Activated naive CD8-positive, alpha-beta T cell treated with anti-CD3 and anti-CD28 coated beads, Interleukin-2, amount 50 U/mL, for 24 hours (primary cell): ENCODE measurements around the gene TJP1.

ENCODE experiments used
- ATAC-seq: fragments of 150-1000 bp; cut with Tn5 transposase; one replicate; pipeline ENCODE4 v1.10.0; 2021
- DNase-seq: peaks from one replicate; pipeline ENCODE4 v3.0.0; 2021
- H3K27ac Mint-ChIP-seq: one replicate; pipeline ENCODE4 v1.8.0; 2021; ENCODE audit warnings: mild to moderate bottlenecking, mixed read lengths
- H3K27me3 Mint-ChIP-seq: one replicate; pipeline ENCODE4 v1.8.0; 2021; ENCODE audit warnings: mixed read lengths
- H3K36me3 Mint-ChIP-seq: one replicate; pipeline ENCODE4 v1.8.0; 2021; ENCODE audit warnings: low read depth, mixed read lengths
- H3K4me1 Mint-ChIP-seq: one replicate; pipeline ENCODE4 v1.8.0; 2021; ENCODE audit warnings: mixed read lengths
- H3K4me3 Mint-ChIP-seq: one replicate; pipeline ENCODE4 v1.8.0; 2021; ENCODE audit warnings: mild to moderate bottlenecking, moderate library complexity, mixed read lengths
- H3K9me3 Mint-ChIP-seq: one replicate; pipeline ENCODE4 v1.8.0; 2021; ENCODE audit warnings: mixed read lengths

TJP1 gene

GRCh38 chr15:29822100-29822683 is at the start of gene TJP1:
Gene TJP1 (minus strand): TSS chr15:29822468. CDS start chr15:29822028, 440 bp downstream.
- peak within 1 kb of the TSS; percentile 42 for H3K4me3 Mint-ChIP-seq
- peaks cover 12% of the 10 kb centered on the region for H3K9me3 Mint-ChIP-seq
- H3K27ac Mint-ChIP-seq: no peak within 1 kb of the TSS
- H3K27me3 Mint-ChIP-seq: peaks cover 68% of the 10 kb centered on the region
- H3K36me3 Mint-ChIP-seq: peaks cover 12% of the 10 kb centered on the region
- no peak for DNase-seq
- no peak for ATAC-seq
- peaks cover 23% of the 10 kb centered on the region for H3K4me1 Mint-ChIP-seq

- no peaks in the 10 kb centered on the region for H3K9me3 Mint-ChIP-seq
- no peaks in the 10 kb centered on the region for H3K36me3 Mint-ChIP-seq
- H3K4me1 Mint-ChIP-seq: no peaks in the 10 kb centered on the region
- DNase-seq: no peak
- no peak for ATAC-seq
- H3K27me3 Mint-ChIP-seq: peaks cover 7% of the 10 kb centered on the region
- H3K27ac Mint-ChIP-seq: no peak overlapping the region
- H3K4me3 Mint-ChIP-seq: no peak overlapping the region
These were observed 49.1 kb upstream of the TJP1 start for GRCh38 chr15:29871401-29871800.

- H3K36me3 Mint-ChIP-seq: no peaks in the 10 kb centered on the region
- no peaks in the 10 kb centered on the region for H3K9me3 Mint-ChIP-seq
- H3K4me3 Mint-ChIP-seq: no peak overlapping the region
- peaks cover 9% of the 10 kb centered on the region for H3K27me3 Mint-ChIP-seq
- H3K27ac Mint-ChIP-seq: no peak overlapping the region
- ATAC-seq (no peak), DNase-seq (no peak)
- no peaks in the 10 kb centered on the region for H3K4me1 Mint-ChIP-seq
These were observed 48.4 kb upstream of the TJP1 start for GRCh38 chr15:29870495-29871151.

- no peaks in the 10 kb centered on the region for H3K36me3 Mint-ChIP-seq
- H3K27me3 Mint-ChIP-seq: peaks cover 14% of the 10 kb centered on the region
- DNase-seq: no peak
- H3K27ac Mint-ChIP-seq: no peak overlapping the region
- H3K4me1 Mint-ChIP-seq: no peaks in the 10 kb centered on the region
- ATAC-seq: no peak
- no peaks in the 10 kb centered on the region for H3K9me3 Mint-ChIP-seq
- H3K4me3 Mint-ChIP-seq: no peak overlapping the region
These were observed 45.2 kb upstream of the TJP1 start for GRCh38 chr15:29867241-29868000.

- no peaks in the 10 kb centered on the region for H3K36me3 Mint-ChIP-seq
- ATAC-seq: no peak
These were observed 44.1 kb upstream of the TJP1 start for GRCh38 chr15:29866337-29866736.

GRCh38 chr15:29864501-29864900 is 42.2 kb upstream of the TJP1 start:
- Mint-ChIP-seq H3K4me1 (no peaks in the 10 kb centered on the region), H3K27me3 (peaks cover 25% of the 10 kb centered on the region), H3K9me3 (no peaks in the 10 kb centered on the region)

More at GRCh38 chr15:29866337-29866736, 44.1 kb upstream of the TJP1 start:
- H3K27ac Mint-ChIP-seq: no peak overlapping the region
- no peak overlapping the region for H3K4me3 Mint-ChIP-seq
- no peaks in the 10 kb centered on the region for H3K4me1 Mint-ChIP-seq
- DNase-seq: no peak
- H3K27me3 Mint-ChIP-seq: peaks cover 21% of the 10 kb centered on the region
- no peaks in the 10 kb centered on the region for H3K9me3 Mint-ChIP-seq

GRCh38 chr15:29863438-29863837 is 41.2 kb upstream of the TJP1 start:
- no peak for ATAC-seq
- Mint-ChIP-seq H3K27me3 (peaks cover 25% of the 10 kb centered on the region), H3K36me3 (no peaks in the 10 kb centered on the region), H3K4me1 (no peaks in the 10 kb centered on the region), H3K27ac (no peak overlapping the region), H3K4me3 (no peak overlapping the region), H3K9me3 (no peaks in the 10 kb centered on the region)
- DNase-seq: no peak

More at GRCh38 chr15:29864501-29864900, 42.2 kb upstream of the TJP1 start:
- H3K36me3 Mint-ChIP-seq: no peaks in the 10 kb centered on the region
- no peak overlapping the region for H3K4me3 Mint-ChIP-seq
- H3K27ac Mint-ChIP-seq: no peak overlapping the region
- ATAC-seq (no peak), DNase-seq (no peak)

GRCh38 chr15:29862271-29862670 is 40.0 kb upstream of the TJP1 start:
- DNase-seq (no peak), ATAC-seq (no peak)
- Mint-ChIP-seq H3K4me1 (no peaks in the 10 kb centered on the region), H3K4me3 (no peak overlapping the region), H3K36me3 (no peaks in the 10 kb centered on the region), H3K27ac (no peak overlapping the region), H3K9me3 (no peaks in the 10 kb centered on the region), H3K27me3 (peaks cover 25% of the 10 kb centered on the region)

- peaks cover 23% of the 10 kb centered on the region for H3K27me3 Mint-ChIP-seq
- DNase-seq: no peak
- no peak overlapping the region for H3K4me3 Mint-ChIP-seq
- H3K27ac Mint-ChIP-seq: no peak overlapping the region
- H3K9me3 Mint-ChIP-seq: no peaks in the 10 kb centered on the region
- no peak for ATAC-seq
- no peaks in the 10 kb centered on the region for H3K4me1 Mint-ChIP-seq
- no peaks in the 10 kb centered on the region for H3K36me3 Mint-ChIP-seq
These were observed 38.6 kb upstream of the TJP1 start for GRCh38 chr15:29860872-29861271.

GRCh38 chr15:29859973-29860715 is 37.9 kb upstream of the TJP1 start:
- peaks cover 20% of the 10 kb centered on the region for H3K27me3 Mint-ChIP-seq
- no peak overlapping the region for H3K27ac Mint-ChIP-seq
- no peaks in the 10 kb centered on the region for H3K36me3 Mint-ChIP-seq
- ATAC-seq (no peak), DNase-seq (no peak)
- H3K4me1 Mint-ChIP-seq: no peaks in the 10 kb centered on the region
- H3K4me3 Mint-ChIP-seq: no peak overlapping the region
- H3K9me3 Mint-ChIP-seq: no peaks in the 10 kb centered on the region

- H3K4me1 Mint-ChIP-seq: no peaks in the 10 kb centered on the region
- H3K36me3 Mint-ChIP-seq: no peaks in the 10 kb centered on the region
- ATAC-seq (no peak), DNase-seq (no peak)
- no peak overlapping the region for H3K27ac Mint-ChIP-seq
- H3K27me3 Mint-ChIP-seq: peaks cover 18% of the 10 kb centered on the region
- H3K4me3 Mint-ChIP-seq: no peak overlapping the region
- peaks cover under 1% of the 10 kb centered on the region for H3K9me3 Mint-ChIP-seq
These were observed 37.0 kb upstream of the TJP1 start for GRCh38 chr15:29859293-29859692.

- ATAC-seq: no peak
- Mint-ChIP-seq H3K36me3 (no peaks in the 10 kb centered on the region), H3K4me1 (no peaks in the 10 kb centered on the region), H3K9me3 (peaks cover 3% of the 10 kb centered on the region), H3K27ac (no peak overlapping the region), H3K4me3 (no peak overlapping the region), H3K27me3 (peaks cover 18% of the 10 kb centered on the region)
- no peak for DNase-seq
These were observed 35.0 kb upstream of the TJP1 start for GRCh38 chr15:29857221-29857789.

- Mint-ChIP-seq H3K4me3 (no peak overlapping the region), H3K36me3 (no peaks in the 10 kb centered on the region), H3K9me3 (peaks cover 3% of the 10 kb centered on the region), H3K27ac (no peak overlapping the region), H3K4me1 (no peaks in the 10 kb centered on the region), H3K27me3 (peaks cover 5% of the 10 kb centered on the region)
- ATAC-seq (no peak), DNase-seq (no peak)
These were observed 32.1 kb upstream of the TJP1 start for GRCh38 chr15:29854413-29854812.

- Mint-ChIP-seq H3K36me3 (no peaks in the 10 kb centered on the region), H3K4me1 (no peaks in the 10 kb centered on the region), H3K9me3 (peaks cover 3% of the 10 kb centered on the region), H3K27ac (no peak overlapping the region), H3K27me3 (peaks cover 5% of the 10 kb centered on the region), H3K4me3 (no peak overlapping the region)
- DNase-seq (no peak), ATAC-seq (no peak)
These were observed 31.1 kb upstream of the TJP1 start for GRCh38 chr15:29853211-29853987.
